C4-2B (cell line): ENCODE measurements around the gene MYRFL.

Source experiments
- H3K27ac ChIP-seq: fragments of 450-650 bp; 2 replicates; pipeline ENCODE4 v1.5.1; 2017
- CTCF ChIP-seq: fragments of 450-650 bp; conservative IDR thresholded peaks from 2 replicates; pipeline ENCODE4 v1.5.1; 2017; ENCODE audit warnings: mild to moderate bottlenecking
- ZFX ChIP-seq: fragments of 450-650 bp; IDR thresholded peaks from 2 replicates; pipeline ENCODE4 v1.6.1; 2017

The MYRFL gene

GRCh38 chr12:69884386-69884785, 59.4 kb downstream of the MYRFL start:
- no peak for TF ChIP-seq CTCF
- TF ChIP-seq ZFX: no peak
- no peak overlapping the region for H3K27ac ChIP-seq

- no peak for TF ChIP-seq CTCF
- no peak for TF ChIP-seq ZFX
- no peak overlapping the region for H3K27ac ChIP-seq
Measured at GRCh38 chr12:69885658-69886057, 60.6 kb downstream of the MYRFL start.

- H3K27ac ChIP-seq: no peak overlapping the region
Measured at GRCh38 chr12:69886109-69886508, 61.1 kb downstream of the MYRFL start.

GRCh38 chr12:69886715-69887114, 61.7 kb downstream of the MYRFL start:
- H3K27ac ChIP-seq: no peak overlapping the region
- TF ChIP-seq CTCF: no peak
- no peak for TF ChIP-seq ZFX

More at GRCh38 chr12:69886109-69886508, 61.1 kb downstream of the MYRFL start:
- TF ChIP-seq CTCF: no peak
- no peak for TF ChIP-seq ZFX

GRCh38 chr12:69888901-69889300, 63.9 kb downstream of the MYRFL start:
- no peak overlapping the region for H3K27ac ChIP-seq

GRCh38 chr12:69894800-69895383, 69.9 kb downstream of the MYRFL start:
- TF ChIP-seq ZFX (no peak), CTCF (no peak)

More at GRCh38 chr12:69888901-69889300, 63.9 kb downstream of the MYRFL start:
- TF ChIP-seq ZFX (no peak), CTCF (no peak)

GRCh38 chr12:69896653-69897381, 71.8 kb downstream of the MYRFL start:
- TF ChIP-seq CTCF: no peak
- no peak overlapping the region for H3K27ac ChIP-seq

More at GRCh38 chr12:69894800-69895383, 69.9 kb downstream of the MYRFL start:
- no peak overlapping the region for H3K27ac ChIP-seq
